Muscle of back (tissue), 10 donors: Measurements from ENCODE around the gene TMEM35A. TPM values are rescaled to one million over a fixed set of nuclear protein-coding genes. Genes with fewer than 3 reads are reported as not detected.

Experiments
- polyA plus RNA-seq, 10 donors: library from polyadenylated mRNA; unstranded; fragments of 120-200 nt; gene quantifications; one replicate each; pipeline ENCODE4 v1.2.1, GENCODE V29; 2013; ENCODE audit not compliant: insufficient read length in 10 of 10

The TMEM35A gene
- polyA plus RNA-seq, 10 donors, result 2.2 to 4.8 (median 2.7) TPM

Other genes starting within 250 kb of the TMEM35A start
- under 1 TPM in 9 of 10 donors, not detected in 1; 0.11 to 0.75 (median 0.34) TPM for gene NOX1, start 204.5 kb upstream of the TMEM35A start, polyA plus RNA-seq
- gene XKRX, start 150.0 kb upstream of the TMEM35A start, polyA plus RNA-seq, result under 1 TPM in 4 of 10 donors, not detected in 6; 0.05 to 0.48 (median 0.28) TPM
- under 1 TPM in 3 of 10 donors, not detected in 7; 0.17 to 0.35 (median 0.29) TPM for gene ARL13A, start 109.2 kb upstream of the TMEM35A start, polyA plus RNA-seq
- 1 to 10 TPM; 7.1 to 9.3 (median 8.6) TPM for gene TRMT2B, start 26.8 kb upstream of the TMEM35A start, polyA plus RNA-seq
- 1 to 10 TPM; 4.3 to 9.1 (median 5.3) TPM for gene CENPI, start 19.3 kb downstream of the TMEM35A start, polyA plus RNA-seq
- 1 to 10 TPM in 9 of 10 donors, under 1 TPM in 1; 0.97 to 3.4 (median 1.7) TPM for gene DRP2, start 140.9 kb downstream of the TMEM35A start, polyA plus RNA-seq
- gene TAF7L, start 212.5 kb downstream of the TMEM35A start, polyA plus RNA-seq, result under 1 TPM; 0.12 to 0.46 (median 0.18) TPM